Astrocyte (in vitro differentiated cells and primary cell): ENCODE measurements around the gene SNRPD2. TPM values are rescaled to one million over a fixed set of nuclear protein-coding genes. Genes with fewer than 3 reads are reported as not detected.
"Not testable (repeated sequence)": the region's sequence is repeated elsewhere in the genome, so short reads cannot be mapped to it uniquely, and the experiment has no call there.

Source experiments
- DNase-seq: peaks from one replicate; pipeline ENCODE4 v3.0.0-alpha.2; 2010; ENCODE audit warnings: low read depth
- FAIRE-seq: peaks from 2 replicates; lab custom pipeline; 2011; peaks lifted over from hg19 to GRCh38; lab: Jason Lieb, UNC
- H2AFZ ChIP-seq: 2 replicates; pipeline ENCODE4 v1.6.0; 2012; ENCODE audit warnings: low read depth, low read length, inconsistent platforms
- H3K27ac ChIP-seq: 2 replicates; pipeline ENCODE4 v1.5.1; 2011; ENCODE audit warnings: low read depth, low read length, inconsistent platforms
- H3K27me3 ChIP-seq: 2 replicates; pipeline ENCODE4 v1.6.0; 2011; ENCODE audit warnings: low read length, inconsistent platforms; ENCODE audit not compliant: insufficient read depth
- H3K36me3 ChIP-seq: 2 replicates; pipeline ENCODE4 v1.5.1; 2011; ENCODE audit warnings: low read length, inconsistent platforms; ENCODE audit not compliant: insufficient read depth
- H3K4me1 ChIP-seq: 2 replicates; pipeline ENCODE4 v1.5.1; 2011; ENCODE audit warnings: low read length, inconsistent platforms; ENCODE audit not compliant: insufficient read depth
- H3K4me2 ChIP-seq: 2 replicates; pipeline ENCODE4 v1.6.0; 2012; ENCODE audit warnings: low read length, inconsistent platforms
- H3K4me3 ChIP-seq: 2 replicates; pipeline ENCODE4 v1.5.1; 2011; ENCODE audit warnings: low read depth, mild to moderate bottlenecking, low read length, inconsistent platforms; ENCODE audit not compliant: insufficient read depth
- H3K79me2 ChIP-seq: 2 replicates; pipeline ENCODE4 v1.6.0; 2012; ENCODE audit warnings: mild to moderate bottlenecking, low read length, inconsistent platforms; ENCODE audit not compliant: insufficient read depth
- H3K9ac ChIP-seq: 2 replicates; pipeline ENCODE4 v1.6.0; 2012; ENCODE audit warnings: mild to moderate bottlenecking, low read length, inconsistent platforms
- H3K9me3 ChIP-seq: 2 replicates; pipeline ENCODE4 v1.5.1; 2012; ENCODE audit warnings: low read depth, mild to moderate bottlenecking, low read length, inconsistent platforms; ENCODE audit not compliant: insufficient read depth
- H4K20me1 ChIP-seq: 2 replicates; pipeline ENCODE4 v1.6.0; 2012; ENCODE audit warnings: low read length, inconsistent platforms; ENCODE audit not compliant: insufficient read depth
- H3K27ac Mint-ChIP-seq: one replicate; pipeline ENCODE4 v1.8.0; 2021; ENCODE audit warnings: mild to moderate bottlenecking, mixed read lengths; ENCODE audit not compliant: unreplicated experiment
- H3K27me3 Mint-ChIP-seq: one replicate; pipeline ENCODE4 v1.8.0; 2021; ENCODE audit warnings: low read depth, mixed read lengths; ENCODE audit not compliant: unreplicated experiment
- H3K36me3 Mint-ChIP-seq: one replicate; pipeline ENCODE4 v1.8.0; 2021; ENCODE audit warnings: low read depth, mixed read lengths; ENCODE audit not compliant: unreplicated experiment
- H3K4me1 Mint-ChIP-seq: one replicate; pipeline ENCODE4 v1.8.0; 2021; ENCODE audit warnings: low read depth, mixed read lengths; ENCODE audit not compliant: unreplicated experiment
- H3K4me3 Mint-ChIP-seq: one replicate; pipeline ENCODE4 v1.8.0; 2021; ENCODE audit warnings: mild to moderate bottlenecking, moderate library complexity, mixed read lengths; ENCODE audit not compliant: unreplicated experiment
- H3K9me3 Mint-ChIP-seq: one replicate; pipeline ENCODE4 v1.8.0; 2021; ENCODE audit warnings: mild to moderate bottlenecking, mixed read lengths; ENCODE audit not compliant: unreplicated experiment
- EZH2 ChIP-seq: IDR thresholded peaks from 2 replicates; pipeline ENCODE4 v1.6.1; 2012; ENCODE audit warnings: mild to moderate bottlenecking, low read length, inconsistent platforms; ENCODE audit not compliant: insufficient read depth
- total RNA-seq: library from RNA; stranded (reverse); gene quantifications from 2 replicates; pipeline ENCODE4 v1.2.1, GENCODE V29; 2021
- TF ChIP-seq, protein P1 (sequence below): IDR thresholded peaks from 2 replicates; pipeline ENCODE4 v1.5.1; 2011; ENCODE audit warnings: low read depth, mild to moderate bottlenecking, inconsistent platforms, low read length, moderate library complexity; ENCODE audit not compliant: insufficient read depth

SNRPD2 gene
- total RNA-seq, 1 donor from 2014 or later = 459 TPM

- Histone ChIP-seq H3K36me3 (peaks cover 13% of the 10 kb centered on the region), H3K9me3 (no peaks in the 10 kb centered on the region), H3K4me3 (peak within 1 kb of the TSS; percentile 90), H3K9ac (peak within 1 kb of the TSS; percentile 97), H2AFZ (peak within 1 kb of the TSS; percentile 87), H3K27me3 (no peaks in the 10 kb centered on the region), H3K27ac (peak within 1 kb of the TSS; percentile 95), H3K79me2 (peaks cover 32% of the 10 kb centered on the region), H3K4me1 (peaks cover 12% of the 10 kb centered on the region), H3K4me2 (peak within 1 kb of the TSS; percentile 99), H4K20me1 (peaks cover 27% of the 10 kb centered on the region)
- Mint-ChIP-seq H3K4me3 (peak within 1 kb of the TSS; percentile 97), H3K4me1 (peaks cover 1% of the 10 kb centered on the region), H3K9me3 (no peaks in the 10 kb centered on the region), H3K27me3 (no peaks in the 10 kb centered on the region), H3K36me3 (peaks cover 4% of the 10 kb centered on the region), H3K27ac (peak within 1 kb of the TSS; percentile 99)
- DNase-seq (peak; percentile 99), FAIRE-seq (peak; percentile 88)
- no peak for TF ChIP-seq EZH2
- TF ChIP-seq, protein P1, sequence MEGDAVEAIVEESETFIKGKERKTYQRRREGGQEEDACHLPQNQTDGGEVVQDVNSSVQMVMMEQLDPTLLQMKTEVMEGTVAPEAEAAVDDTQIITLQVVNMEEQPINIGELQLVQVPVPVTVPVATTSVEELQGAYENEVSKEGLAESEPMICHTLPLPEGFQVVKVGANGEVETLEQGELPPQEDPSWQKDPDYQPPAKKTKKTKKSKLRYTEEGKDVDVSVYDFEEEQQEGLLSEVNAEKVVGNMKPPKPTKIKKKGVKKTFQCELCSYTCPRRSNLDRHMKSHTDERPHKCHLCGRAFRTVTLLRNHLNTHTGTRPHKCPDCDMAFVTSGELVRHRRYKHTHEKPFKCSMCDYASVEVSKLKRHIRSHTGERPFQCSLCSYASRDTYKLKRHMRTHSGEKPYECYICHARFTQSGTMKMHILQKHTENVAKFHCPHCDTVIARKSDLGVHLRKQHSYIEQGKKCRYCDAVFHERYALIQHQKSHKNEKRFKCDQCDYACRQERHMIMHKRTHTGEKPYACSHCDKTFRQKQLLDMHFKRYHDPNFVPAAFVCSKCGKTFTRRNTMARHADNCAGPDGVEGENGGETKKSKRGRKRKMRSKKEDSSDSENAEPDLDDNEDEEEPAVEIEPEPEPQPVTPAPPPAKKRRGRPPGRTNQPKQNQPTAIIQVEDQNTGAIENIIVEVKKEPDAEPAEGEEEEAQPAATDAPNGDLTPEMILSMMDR = no peak
These were observed 693 bp upstream of the SNRPD2 start, which contains the start of gene QPCTL for GRCh38 chr19:45692187-45693105. Gene QPCTL, plus strand, starts transcription at chr19:45692666. Its CDS starts 38 bp downstream, at chr19:45692704.

- H4K20me1 ChIP-seq = peaks cover 25% of the 10 kb centered on the region
- TF ChIP-seq EZH2 = no peak
- TF ChIP-seq, protein P1 = no peak
- Mint-ChIP-seq H3K27me3 (no peaks in the 10 kb centered on the region), H3K9me3 (no peaks in the 10 kb centered on the region), H3K4me1 (no peaks in the 10 kb centered on the region), H3K36me3 (peaks cover 14% of the 10 kb centered on the region), H3K4me3 (no peak overlapping the region), H3K27ac (no peak overlapping the region)
- H3K79me2 ChIP-seq = peaks cover 28% of the 10 kb centered on the region
- no peak overlapping the region for H3K4me3 ChIP-seq
- no peaks in the 10 kb centered on the region for H3K27me3 ChIP-seq
- H3K9ac ChIP-seq = no peak overlapping the region
- H3K27ac ChIP-seq = no peak overlapping the region
- FAIRE-seq (no peak), DNase-seq (no peak)
- H3K4me1 ChIP-seq = peaks cover 7% of the 10 kb centered on the region
- no peaks in the 10 kb centered on the region for H3K9me3 ChIP-seq
- no peak overlapping the region for H3K4me2 ChIP-seq
- H2AFZ ChIP-seq = no peak overlapping the region
- H3K36me3 ChIP-seq = peaks cover 13% of the 10 kb centered on the region
These were observed 4.2 kb downstream of the SNRPD2 start for GRCh38 chr19:45687599-45687998.

- not testable (repeated sequence) for FAIRE-seq, H3K27me3 ChIP-seq, H3K9ac ChIP-seq, H3K4me3 ChIP-seq, H3K27me3 Mint-ChIP-seq, H3K27ac ChIP-seq, H3K4me1 Mint-ChIP-seq, H3K9me3 ChIP-seq, H2AFZ ChIP-seq, DNase-seq, H3K4me3 Mint-ChIP-seq, H3K4me2 ChIP-seq, H3K27ac Mint-ChIP-seq, H3K9me3 Mint-ChIP-seq, H3K4me1 ChIP-seq
- peaks cover 20% of the 10 kb centered on the region for H4K20me1 ChIP-seq
- peaks cover 17% of the 10 kb centered on the region for H3K36me3 Mint-ChIP-seq
- H3K36me3 ChIP-seq = peaks cover 13% of the 10 kb centered on the region
- peaks cover 14% of the 10 kb centered on the region for H3K79me2 ChIP-seq
These were observed 6.7 kb downstream of the SNRPD2 start for GRCh38 chr19:45685045-45685444.
